Activated CD4-positive, alpha-beta T cell treated with anti-CD3 and anti-CD28 coated beads for 48 hours (primary cell): ENCODE data around the gene NISCH.
"Not testable (repeated sequence)": the region's sequence is repeated elsewhere in the genome, so short reads cannot be mapped to it uniquely, and the experiment has no call there.

Experiments used
- DNase-seq: peaks from one replicate; pipeline ENCODE4 v3.0.0-alpha.2; 2020

The NISCH gene

DNA sequence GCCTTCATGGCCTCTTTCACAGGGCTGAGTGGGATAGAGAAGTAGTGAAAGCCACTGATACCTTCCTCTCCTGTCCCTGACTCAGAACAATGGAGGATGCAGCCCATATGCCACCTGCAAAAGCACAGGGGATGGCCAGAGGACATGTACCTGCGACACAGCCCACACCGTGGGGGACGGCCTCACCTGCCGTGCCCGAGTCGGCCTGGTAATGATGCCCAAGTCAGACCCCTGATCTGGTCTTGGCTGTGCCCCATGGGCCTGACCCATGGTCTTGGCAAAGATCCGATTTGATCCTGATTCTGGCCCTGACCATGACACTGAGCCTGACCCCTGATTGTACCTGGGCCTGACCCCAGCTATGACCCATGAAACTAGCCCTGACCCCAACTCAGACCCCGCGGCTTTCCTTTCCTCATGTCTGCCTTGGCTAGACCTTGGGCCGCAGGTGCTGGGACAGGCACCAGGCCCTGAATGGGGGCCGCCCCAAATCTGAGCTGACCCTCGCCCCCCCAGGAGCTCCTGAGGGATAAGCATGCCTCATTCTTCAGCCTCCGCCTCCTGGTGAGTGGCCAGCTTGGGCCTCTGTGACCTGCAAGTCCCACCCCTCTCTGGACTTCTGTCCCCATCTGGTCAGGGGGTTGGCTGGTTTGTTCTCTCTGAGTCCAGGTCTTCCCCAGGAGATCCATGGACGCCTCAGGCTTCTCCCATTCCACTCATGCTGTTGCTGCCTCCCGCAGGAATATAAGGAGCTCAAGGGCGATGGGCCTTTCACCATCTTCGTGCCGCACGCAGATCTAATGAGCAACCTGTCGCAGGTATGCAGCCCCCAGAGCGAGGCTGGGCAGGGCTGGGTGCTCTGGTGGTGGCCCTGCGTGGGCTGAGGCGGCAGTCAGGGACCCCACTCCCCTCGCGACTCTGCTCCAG, 62.7 kb downstream of the NISCH start:
- DNase-seq: no peak

GRCh38 chr3:52518723-52519444, 63.5 kb downstream of the NISCH start:
- DNase-seq: peak; percentile 19

DNA sequence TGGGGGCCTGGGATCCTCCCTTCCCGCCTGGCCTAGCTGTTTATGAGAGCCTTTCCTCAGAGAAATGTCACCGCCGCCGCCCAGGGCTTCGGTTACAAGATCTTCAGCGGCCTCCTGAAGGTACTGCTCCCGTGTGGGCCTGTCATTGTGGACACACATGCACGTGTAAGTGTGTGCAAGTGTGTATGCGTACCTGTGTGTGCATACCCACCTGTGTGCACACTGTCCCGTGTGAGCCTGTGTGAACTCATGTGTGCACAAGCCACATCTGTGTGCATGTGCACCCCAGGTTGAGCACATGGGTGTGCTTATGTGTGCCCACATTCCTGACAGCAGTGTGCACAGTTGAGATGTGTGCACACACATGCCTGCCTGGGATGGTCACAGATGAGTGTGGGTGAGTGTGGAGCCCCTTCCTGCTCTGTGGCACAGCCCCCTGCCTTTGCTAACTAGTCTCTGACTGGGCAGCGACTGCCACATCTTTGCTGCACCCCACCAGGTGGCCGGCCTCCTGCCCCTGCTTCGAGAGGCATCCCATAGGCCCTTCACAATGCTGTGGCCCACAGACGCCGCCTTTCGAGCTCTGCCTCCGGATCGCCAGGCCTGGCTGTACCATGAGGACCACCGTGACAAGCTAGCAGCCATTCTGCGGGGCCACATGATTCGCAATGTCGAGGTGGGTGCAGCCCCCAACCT, 64.2 kb downstream of the NISCH start:
- DNase-seq: no peak

- DNase-seq: no peak
Observed at GRCh38 chr3:52520141-52520667, 64.8 kb downstream of the NISCH start.

GRCh38 chr3:52520716-52521487, 65.5 kb downstream of the NISCH start:
- DNase-seq: no peak

- no peak for DNase-seq
Observed at GRCh38 chr3:52521488-52521824, 66.1 kb downstream of the NISCH start.

GRCh38 chr3:52521881-52522650, 66.7 kb downstream of the NISCH start:
- no peak for DNase-seq

GRCh38 chr3:52522651-52523251, 67.3 kb downstream of the NISCH start:
- no peak for DNase-seq

DNA sequence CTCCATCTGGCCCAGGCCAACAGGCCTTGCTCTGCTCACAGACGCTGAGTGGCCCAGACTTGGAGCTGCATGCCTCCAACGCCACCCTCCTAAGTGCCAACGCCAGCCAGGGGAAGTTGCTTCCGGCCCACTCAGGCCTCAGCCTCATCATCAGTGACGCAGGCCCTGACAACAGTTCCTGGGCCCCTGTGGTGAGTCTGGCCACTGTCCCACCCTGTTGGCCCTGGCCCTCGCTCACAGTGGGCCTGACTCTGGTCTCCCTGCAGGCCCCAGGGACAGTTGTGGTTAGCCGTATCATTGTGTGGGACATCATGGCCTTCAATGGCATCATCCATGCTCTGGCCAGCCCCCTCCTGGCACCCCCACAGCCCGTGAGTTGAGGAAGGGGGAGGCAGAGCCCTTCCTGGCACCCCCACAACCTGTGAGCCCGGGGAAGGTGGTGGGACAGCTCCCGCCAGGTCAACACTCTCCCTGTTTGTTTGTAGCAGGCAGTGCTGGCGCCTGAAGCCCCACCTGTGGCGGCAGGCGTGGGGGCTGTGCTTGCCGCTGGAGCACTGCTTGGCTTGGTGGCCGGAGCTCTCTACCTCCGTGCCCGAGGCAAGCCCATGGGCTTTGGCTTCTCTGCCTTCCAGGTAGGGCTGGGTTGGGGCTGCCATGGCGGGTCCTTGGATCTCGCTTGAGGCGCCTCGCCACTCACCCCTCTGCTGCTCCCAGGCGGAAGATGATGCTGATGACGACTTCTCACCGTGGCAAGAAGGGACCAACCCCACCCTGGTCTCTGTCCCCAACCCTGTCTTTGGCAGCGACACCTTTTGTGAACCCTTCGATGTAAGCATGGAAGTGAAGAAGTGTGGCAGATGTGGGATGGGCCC, 68.2 kb downstream of the NISCH start:
- DNase-seq: no peak

- DNase-seq: no peak
Observed at GRCh38 chr3:52524258-52524751, 68.9 kb downstream of the NISCH start.

DNA sequence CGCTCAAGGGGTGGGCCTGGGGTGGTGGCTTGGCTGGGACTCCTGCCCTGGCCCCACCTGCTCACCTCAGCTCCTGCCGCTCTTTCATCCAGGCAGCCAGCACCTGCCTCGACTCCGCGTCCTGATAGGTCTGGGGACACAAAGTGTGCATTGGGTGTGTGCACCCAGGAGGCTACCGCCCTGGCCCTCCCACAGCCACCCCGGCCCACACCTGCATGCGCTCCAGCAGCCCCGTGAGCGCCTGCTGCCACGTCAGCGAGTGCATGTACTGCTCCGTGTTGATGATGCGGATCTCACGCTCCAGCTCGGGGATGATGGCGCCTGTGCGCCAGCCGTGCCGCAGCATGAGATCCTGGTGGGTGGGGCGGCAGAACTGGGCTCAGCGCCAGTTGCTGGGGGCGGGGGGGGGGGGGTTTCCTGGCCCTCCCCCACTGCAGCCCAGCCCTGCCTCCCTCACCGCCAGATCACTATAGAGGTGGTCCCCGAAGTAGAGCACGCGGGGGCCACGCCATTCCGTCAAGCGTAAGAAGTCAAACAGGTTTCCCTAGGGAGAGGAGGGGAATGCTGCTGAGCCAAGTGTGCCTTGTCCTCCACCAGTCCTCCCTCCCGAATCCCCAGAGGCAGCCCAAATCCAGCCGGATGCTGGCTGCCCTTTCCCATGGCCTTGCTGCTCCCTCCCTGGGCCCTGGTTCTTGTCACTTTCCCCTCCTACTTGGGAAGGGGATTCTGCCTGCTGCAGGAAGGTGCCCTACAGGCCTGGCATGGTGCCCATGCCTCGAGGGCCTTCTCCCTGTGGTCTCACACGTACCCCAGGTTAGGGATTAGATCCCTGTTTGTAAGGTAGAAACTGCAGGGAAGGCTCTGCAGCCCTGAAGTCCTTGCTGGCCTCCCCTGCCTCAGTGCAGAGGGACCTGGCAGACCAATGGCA, 69.6 kb downstream of the NISCH start:
- no peak for DNase-seq

DNA sequence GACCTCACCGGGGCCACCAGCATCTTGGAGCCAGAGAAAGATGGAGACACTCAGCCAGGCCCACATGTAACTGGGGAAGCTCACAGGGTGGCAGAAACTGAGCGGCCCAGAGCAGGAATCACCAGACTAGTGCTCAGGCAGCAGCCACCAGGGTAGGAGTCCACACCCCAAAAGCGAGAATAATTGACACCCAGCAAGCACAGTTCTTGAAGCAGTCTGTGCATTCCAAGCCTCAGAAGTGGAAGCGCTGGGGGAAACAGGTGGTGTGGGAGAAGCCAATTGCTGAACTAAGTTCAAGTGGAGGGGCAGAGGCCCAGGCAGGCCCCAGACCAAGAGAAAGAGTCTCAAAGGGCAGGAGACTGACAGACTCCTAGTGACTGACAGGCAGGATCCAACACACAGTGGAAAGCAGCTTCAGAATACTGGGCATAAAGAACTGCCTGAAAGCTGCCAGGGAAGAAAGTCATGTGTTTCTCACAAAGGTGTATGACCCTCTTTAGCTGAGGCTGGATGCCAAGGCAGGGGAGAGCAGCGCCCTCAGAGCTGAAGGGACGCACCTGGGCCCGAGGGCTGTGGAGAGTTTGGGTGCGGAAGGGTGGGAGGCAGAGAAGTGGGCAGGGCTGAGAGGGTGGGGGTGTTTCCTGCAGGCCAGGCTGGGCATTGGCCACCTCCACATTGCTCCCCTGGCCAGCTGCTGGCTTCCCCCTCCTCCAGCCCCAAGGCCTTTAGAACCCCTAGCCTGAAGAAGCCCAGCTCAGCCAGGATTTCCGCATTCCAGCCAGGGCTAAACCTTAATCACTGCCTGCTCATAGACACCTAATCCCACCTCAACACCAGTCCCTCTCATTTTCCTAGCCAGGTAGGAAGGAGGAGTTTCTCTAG, 70.5 kb downstream of the NISCH start:
- no peak for DNase-seq

- DNase-seq: not testable (repeated sequence)
Observed at GRCh38 chr3:52526671-52527038, 71.3 kb downstream of the NISCH start.

DNA sequence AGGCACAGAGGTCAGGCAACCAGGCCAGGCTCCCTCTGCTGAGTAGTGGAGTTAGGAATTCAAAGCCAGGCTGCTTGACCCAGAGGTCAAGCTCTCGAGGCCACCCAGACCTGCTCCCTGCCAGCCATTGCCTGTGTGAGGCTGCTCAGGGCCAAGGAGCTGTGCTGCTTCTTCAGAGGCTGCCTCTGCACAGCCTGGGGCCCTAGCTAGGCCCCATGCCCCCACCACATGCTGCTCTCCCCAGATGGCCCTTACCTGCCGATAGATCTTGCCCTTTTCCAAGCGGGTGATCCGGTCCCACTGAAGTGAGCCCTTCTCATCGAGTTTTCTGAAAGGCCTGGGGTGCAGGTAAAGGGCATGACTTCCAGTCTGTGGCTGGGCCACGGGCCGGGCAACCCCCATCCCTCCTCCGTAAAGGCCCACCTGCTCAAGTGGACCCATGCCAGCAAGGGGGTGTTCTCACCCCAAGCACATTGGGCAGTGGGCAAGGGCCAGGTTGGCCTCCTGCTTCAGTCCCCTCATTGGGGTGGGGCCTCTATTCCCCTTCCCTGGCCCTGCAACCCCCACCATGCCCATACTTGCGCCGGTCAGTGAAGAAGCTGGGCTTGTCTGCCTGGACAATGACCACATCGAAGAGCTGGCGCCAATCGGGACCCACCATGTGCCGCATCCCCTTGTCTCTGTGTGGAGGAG, 71.8 kb downstream of the NISCH start:
- no peak for DNase-seq

- DNase-seq: no peak
Observed at GRCh38 chr3:52527732-52528585, 72.6 kb downstream of the NISCH start.
